Measurements from ENCODE around the gene TRIM54.

TRIM54 gene

GRCh38 chr2:27242614-27242951, 39.6 kb upstream of the TRIM54 start:
- Histone ChIP-seq H3K36me3 (ENCODE audit: insufficient read depth, low read length) (peaks cover 74% of the 10 kb centered on the region), H3K9ac (ENCODE audit: insufficient read length) (no peak overlapping the region), H3K4me3 (no peak overlapping the region), H3K9me3 (ENCODE audit: low read depth, low read length) (no peaks in the 10 kb centered on the region), H3K27ac (no peak overlapping the region)
- no peak for DNase-seq (ENCODE audit: low read depth, low spot score)
- TF ChIP-seq POLR2AphosphoS5 (IDR thresholded peaks at IDR 0.05; ENCODE audit: borderline replicate concordance, low read depth, low read length) (no peak), EZH2 (IDR thresholded peaks at IDR 0.05) (no peak), FOXP2 (optimal IDR thresholded peaks at IDR 0.05; ENCODE audit: control extremely low read depth, extremely low read length, insufficient read depth) (no peak)

DNA sequence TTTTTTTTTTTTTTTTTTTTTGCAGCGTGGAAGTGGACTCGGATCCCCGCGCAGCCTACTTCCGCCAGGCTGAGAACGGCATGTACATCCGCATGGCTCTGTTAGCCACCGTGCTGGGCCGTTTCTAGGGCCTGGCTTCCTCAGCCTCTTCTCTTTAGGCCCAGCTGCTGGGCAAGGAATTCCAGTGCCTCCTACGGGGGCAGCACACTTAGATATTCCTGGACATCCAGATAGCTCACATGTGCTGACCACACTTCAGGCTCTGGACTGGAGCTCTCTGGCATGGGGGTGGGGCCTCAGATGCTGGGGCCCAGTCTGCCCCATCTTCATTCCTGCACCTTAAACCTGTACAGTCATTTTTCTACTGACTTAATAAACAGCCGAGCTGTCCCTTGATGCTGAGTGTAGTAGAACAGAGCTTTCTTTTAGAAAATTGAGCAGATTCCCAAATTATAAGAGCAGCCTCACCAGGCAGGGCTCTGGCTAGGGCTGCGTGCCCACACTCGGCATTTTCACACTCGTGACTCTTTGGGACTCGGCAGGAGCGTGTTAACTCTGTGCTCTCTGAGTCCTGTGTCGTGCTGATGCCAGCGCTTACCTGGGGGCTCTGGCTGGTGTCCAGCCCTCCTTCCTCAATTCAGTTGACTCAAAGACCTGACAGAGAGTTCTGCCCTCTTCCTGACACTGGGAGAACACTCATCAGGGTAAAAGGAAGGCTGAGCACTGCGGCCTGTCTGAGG, 38.7 kb upstream of the TRIM54 start:
- Histone ChIP-seq H3K9ac (ENCODE audit: insufficient read length) (no peak overlapping the region), H3K9me3 (ENCODE audit: low read depth, low read length) (no peaks in the 10 kb centered on the region), H3K36me3 (ENCODE audit: insufficient read depth, low read length) (peaks cover 64% of the 10 kb centered on the region), H3K27ac (no peak overlapping the region), H3K4me3 (no peak overlapping the region)
- TF ChIP-seq EZH2 (IDR thresholded peaks at IDR 0.05) (no peak), FOXP2 (optimal IDR thresholded peaks at IDR 0.05; ENCODE audit: control extremely low read depth, extremely low read length, insufficient read depth) (no peak), POLR2AphosphoS5 (IDR thresholded peaks at IDR 0.05; ENCODE audit: borderline replicate concordance, low read depth, low read length) (no peak)
- no peak for DNase-seq (ENCODE audit: low read depth, low spot score)

DNA sequence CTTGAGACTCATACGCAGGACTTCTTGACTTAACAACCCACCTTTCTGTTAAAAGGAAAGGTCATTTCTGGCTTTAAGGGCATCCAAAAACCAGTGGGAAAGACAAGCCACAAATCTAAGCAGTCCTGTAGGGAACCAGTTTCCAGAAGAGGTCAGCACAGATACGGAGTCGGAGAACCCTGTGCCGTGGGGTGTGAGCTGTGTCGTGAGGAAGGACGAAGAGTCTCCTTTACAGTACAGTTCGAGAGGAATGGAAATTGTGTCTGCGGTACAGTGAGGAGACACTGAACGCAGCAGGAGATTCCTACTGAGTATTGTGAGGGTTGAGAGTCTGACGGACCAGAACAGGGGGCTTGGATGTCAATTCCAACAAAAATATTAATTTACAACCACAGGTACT, 37.1 kb upstream of the TRIM54 start:
- H3K27ac ChIP-seq, result peak overlapping the region; percentile 70
- H3K9ac ChIP-seq (ENCODE audit: insufficient read length), result no peak overlapping the region
- no peak for DNase-seq (ENCODE audit: low read depth, low spot score)
- TF ChIP-seq FOXP2 (optimal IDR thresholded peaks at IDR 0.05; ENCODE audit: control extremely low read depth, extremely low read length, insufficient read depth) (no peak), EZH2 (IDR thresholded peaks at IDR 0.05) (no peak), POLR2AphosphoS5 (IDR thresholded peaks at IDR 0.05; ENCODE audit: borderline replicate concordance, low read depth, low read length) (no peak)
- peaks cover 49% of the 10 kb centered on the region for H3K36me3 ChIP-seq (ENCODE audit: insufficient read depth, low read length)
- H3K4me3 ChIP-seq, result no peak overlapping the region
- H3K9me3 ChIP-seq (ENCODE audit: low read depth, low read length), result no peaks in the 10 kb centered on the region

DNA sequence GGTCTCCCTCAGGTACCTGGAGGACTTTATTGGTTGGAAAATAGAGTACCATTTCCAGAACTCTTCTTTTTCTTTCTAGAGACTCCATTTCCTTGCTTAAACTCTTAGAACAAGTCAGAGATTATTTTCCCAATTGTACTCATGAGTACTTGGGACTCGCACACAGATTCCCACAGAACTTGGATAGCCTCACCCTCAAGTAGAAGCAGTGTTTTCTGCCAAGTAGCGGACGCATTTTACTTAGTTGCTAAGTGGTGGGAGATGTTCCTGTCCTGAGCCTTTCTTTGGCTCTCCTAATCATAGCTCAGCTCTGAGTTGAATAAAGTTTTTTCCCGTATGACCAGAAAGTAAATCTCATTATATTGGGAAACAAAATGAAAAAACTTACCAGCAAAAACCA, 36.6 kb upstream of the TRIM54 start:
- no peak for DNase-seq (ENCODE audit: low read depth, low spot score)
- peak overlapping the region; percentile 70 for H3K27ac ChIP-seq
- H3K36me3 ChIP-seq (ENCODE audit: insufficient read depth, low read length), result peaks cover 44% of the 10 kb centered on the region
- no peak overlapping the region for H3K9ac ChIP-seq (ENCODE audit: insufficient read length)
- no peak overlapping the region for H3K4me3 ChIP-seq
- TF ChIP-seq FOXP2 (optimal IDR thresholded peaks at IDR 0.05; ENCODE audit: control extremely low read depth, extremely low read length, insufficient read depth), result no peak
- TF ChIP-seq POLR2AphosphoS5 (IDR thresholded peaks at IDR 0.05; ENCODE audit: borderline replicate concordance, low read depth, low read length), result no peak
- TF ChIP-seq EZH2 (IDR thresholded peaks at IDR 0.05), result no peak
- no peaks in the 10 kb centered on the region for H3K9me3 ChIP-seq (ENCODE audit: low read depth, low read length)

DNA sequence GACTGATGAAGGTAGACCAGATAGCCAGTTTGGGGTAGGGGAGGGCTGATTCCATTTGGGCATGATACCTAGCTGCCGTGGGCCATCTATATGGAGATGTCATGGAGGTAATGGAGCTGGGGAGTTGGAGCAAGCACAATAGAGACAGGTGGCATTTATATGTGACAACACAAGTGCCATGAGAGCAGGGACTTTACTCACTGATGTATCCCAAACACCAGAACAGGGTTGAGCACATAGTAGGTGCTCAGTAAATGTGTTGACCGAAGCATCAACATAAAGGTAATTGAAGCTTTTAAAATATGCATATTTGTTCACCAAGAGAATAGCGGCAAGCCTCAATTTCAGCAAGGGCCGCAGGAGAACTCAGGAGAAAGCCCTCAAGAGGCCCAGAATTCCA, 34.3 kb upstream of the TRIM54 start:
- TF ChIP-seq POLR2AphosphoS5 (IDR thresholded peaks at IDR 0.05; ENCODE audit: borderline replicate concordance, low read depth, low read length) (no peak), EZH2 (IDR thresholded peaks at IDR 0.05) (no peak), FOXP2 (optimal IDR thresholded peaks at IDR 0.05; ENCODE audit: control extremely low read depth, extremely low read length, insufficient read depth) (no peak)

GRCh38 chr2:27249159-27249890, 32.9 kb upstream of the TRIM54 start:
- H3K36me3 ChIP-seq (ENCODE audit: insufficient read depth, low read length), result peaks cover 7% of the 10 kb centered on the region; the same call in 1 of the 2 replicates
- no peak overlapping the region for H3K4me3 ChIP-seq
- DNase-seq (ENCODE audit: low read depth, low spot score), result no peak
- H3K9ac ChIP-seq (ENCODE audit: insufficient read length), result no peak overlapping the region
- TF ChIP-seq POLR2AphosphoS5 (IDR thresholded peaks at IDR 0.05; ENCODE audit: borderline replicate concordance, low read depth, low read length), result no peak
- no peak for TF ChIP-seq EZH2 (IDR thresholded peaks at IDR 0.05)
- TF ChIP-seq FOXP2 (optimal IDR thresholded peaks at IDR 0.05; ENCODE audit: control extremely low read depth, extremely low read length, insufficient read depth), result no peak
- no peak overlapping the region for H3K27ac ChIP-seq
- no peaks in the 10 kb centered on the region for H3K9me3 ChIP-seq (ENCODE audit: low read depth, low read length)

More for the DNA sequence above, 34.3 kb upstream of the TRIM54 start:
- H3K36me3 ChIP-seq (ENCODE audit: insufficient read depth, low read length), result peaks cover 21% of the 10 kb centered on the region
- H3K4me3 ChIP-seq, result no peak overlapping the region
- no peak overlapping the region for H3K27ac ChIP-seq
- no peak overlapping the region for H3K9ac ChIP-seq (ENCODE audit: insufficient read length)
- H3K9me3 ChIP-seq (ENCODE audit: low read depth, low read length), result no peaks in the 10 kb centered on the region
- DNase-seq (ENCODE audit: low read depth, low spot score), result no peak

- Histone ChIP-seq H3K4me3 (no peak overlapping the region), H3K9ac (ENCODE audit: insufficient read length) (no peak overlapping the region), H3K9me3 (ENCODE audit: low read depth, low read length) (no peaks in the 10 kb centered on the region), H3K36me3 (ENCODE audit: insufficient read depth, low read length) (peaks cover 1% of the 10 kb centered on the region; the same call in 1 of the 2 replicates), H3K27ac (no peak overlapping the region)
- DNase-seq (ENCODE audit: low read depth, low spot score), result no peak
- TF ChIP-seq EZH2 (IDR thresholded peaks at IDR 0.05), result no peak
- no peak for TF ChIP-seq FOXP2 (optimal IDR thresholded peaks at IDR 0.05; ENCODE audit: control extremely low read depth, extremely low read length, insufficient read depth)
- no peak for TF ChIP-seq POLR2AphosphoS5 (IDR thresholded peaks at IDR 0.05; ENCODE audit: borderline replicate concordance, low read depth, low read length)
Measured at GRCh38 chr2:27249891-27250651, 32.2 kb upstream of the TRIM54 start.

Data from SK-N-MC (cell line).